NCI-H774 (cell line): ENCODE measurements around the gene RNLS.

Source experiments
- DNase-seq: peaks from one replicate; lab custom pipeline; 2025; lab: John Stamatoyannopoulos, UW

Gene RNLS

DNA sequence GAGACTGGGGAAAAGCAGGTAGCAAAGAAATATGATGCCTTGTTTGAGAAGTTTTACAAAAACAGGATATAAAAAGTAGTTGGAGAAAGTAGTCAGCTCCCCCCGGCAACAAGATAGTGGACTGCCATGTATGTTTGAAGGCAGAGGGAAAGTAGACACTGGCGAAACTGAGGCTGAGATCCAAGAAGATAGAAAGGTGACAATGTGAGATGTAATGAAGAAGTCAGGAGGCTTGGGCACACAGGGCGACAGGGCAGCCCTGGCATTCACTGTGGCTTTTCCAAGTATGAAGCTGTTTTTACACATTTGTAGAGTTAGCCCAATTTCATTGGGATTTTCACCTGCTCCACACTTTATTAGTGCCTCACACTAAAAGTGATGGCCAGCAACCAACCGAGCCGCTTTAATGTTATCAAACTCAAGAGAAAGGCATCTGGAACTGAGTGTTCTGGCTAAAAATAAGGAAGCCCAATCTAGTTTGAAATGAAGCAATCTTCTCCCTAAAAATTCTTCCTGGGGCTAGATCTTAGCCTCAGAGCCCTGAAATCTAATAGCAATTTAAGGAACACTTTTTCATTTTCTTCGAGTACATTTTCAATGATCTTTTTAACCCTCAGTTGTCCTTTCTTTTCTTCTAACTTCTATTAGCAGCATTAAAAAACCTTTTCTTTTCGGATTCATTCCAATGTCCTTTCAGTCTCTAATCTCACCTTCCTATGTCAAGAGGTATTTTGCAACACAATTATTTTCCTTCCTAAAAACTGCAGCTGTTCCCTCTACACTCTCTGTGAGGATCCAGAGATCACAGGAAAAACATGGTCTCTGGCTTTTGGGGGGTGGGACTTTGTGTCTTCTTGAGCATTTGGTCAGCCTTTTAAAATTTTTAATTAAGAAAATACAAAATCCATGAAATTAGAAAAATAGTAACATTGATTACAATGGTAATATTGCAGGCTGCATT, 108.0 kb downstream of the RNLS start:
- DNase-seq: no peak

DNA sequence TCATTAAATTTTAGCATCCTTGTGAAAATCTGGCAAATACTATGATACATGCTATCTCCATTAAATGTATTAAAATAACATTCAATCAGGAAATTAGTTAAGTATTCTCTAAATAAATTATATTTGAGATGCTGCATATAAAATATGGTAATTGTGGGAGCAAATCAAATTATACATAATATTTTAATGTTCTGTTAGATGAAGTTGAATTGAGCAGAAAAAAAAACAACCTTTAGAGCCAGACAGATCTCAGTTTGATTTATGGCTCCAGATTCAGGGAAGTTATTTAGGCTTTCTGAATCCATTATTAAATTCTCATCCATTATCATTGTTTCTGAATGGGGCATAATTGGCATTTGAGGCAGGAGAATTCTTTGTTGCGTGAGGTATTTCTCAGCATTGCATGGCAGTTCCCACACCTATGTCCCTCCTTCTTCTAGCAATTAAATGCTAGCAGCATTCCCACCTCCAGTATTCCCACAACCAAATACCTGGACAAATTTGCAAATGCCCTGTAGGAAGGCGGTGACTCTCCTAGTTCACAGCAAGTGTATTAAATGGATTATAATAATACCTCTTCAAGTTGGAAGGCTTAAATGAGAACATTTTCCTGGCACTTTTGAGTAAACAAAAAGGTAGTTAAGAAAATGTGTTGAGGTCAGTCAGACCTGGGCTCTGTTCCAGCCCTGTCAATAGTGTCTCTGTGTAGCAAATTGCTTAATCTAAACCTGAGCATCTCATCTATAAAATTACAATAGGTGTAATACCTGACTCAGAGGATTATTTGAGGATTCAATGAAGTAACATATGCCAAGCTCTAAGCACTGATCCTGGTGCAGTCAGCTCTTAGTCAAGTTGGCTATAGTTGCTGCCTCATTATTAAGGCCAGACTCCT, 108.9 kb downstream of the RNLS start:
- peak; percentile 49 for DNase-seq

DNA sequence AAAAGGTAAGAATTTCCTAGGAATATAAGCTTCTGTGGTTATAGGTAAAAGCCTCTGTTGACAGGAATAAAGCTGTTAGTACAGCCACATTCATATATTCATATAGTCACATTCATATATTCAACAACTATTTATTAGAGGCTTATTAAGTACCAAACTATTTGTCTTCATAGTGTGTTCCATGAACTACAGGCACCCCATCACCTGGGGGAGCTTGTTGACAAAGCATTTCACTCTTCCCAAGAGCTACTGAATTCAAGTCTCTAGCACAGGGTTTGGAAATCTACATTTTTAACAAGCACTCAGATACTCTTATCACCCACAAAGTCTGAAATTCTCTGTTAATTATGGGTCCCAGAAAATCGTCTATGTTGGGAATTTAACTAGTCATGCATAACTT, 110.6 kb downstream of the RNLS start:
- no peak for DNase-seq

DNA sequence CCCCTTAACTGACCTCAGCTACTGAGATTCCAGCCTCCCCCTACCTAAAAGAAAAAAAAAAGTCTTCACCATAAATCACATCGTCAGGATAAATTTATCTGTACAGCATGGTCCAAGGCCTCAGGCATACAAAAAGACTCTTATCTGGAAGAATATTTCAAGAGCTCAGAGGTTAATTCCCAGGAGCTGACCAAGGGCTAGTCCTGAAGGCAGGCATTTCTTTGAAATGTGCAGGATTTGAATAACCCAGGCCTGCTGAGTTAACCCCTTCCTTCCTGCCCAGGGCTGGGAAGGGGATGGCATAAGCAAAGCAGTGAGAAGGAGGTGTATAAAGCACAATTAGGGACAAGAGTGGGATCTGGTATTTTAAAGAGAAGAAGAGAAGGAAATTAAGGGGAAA, 111.2 kb downstream of the RNLS start:
- DNase-seq: no peak

DNA sequence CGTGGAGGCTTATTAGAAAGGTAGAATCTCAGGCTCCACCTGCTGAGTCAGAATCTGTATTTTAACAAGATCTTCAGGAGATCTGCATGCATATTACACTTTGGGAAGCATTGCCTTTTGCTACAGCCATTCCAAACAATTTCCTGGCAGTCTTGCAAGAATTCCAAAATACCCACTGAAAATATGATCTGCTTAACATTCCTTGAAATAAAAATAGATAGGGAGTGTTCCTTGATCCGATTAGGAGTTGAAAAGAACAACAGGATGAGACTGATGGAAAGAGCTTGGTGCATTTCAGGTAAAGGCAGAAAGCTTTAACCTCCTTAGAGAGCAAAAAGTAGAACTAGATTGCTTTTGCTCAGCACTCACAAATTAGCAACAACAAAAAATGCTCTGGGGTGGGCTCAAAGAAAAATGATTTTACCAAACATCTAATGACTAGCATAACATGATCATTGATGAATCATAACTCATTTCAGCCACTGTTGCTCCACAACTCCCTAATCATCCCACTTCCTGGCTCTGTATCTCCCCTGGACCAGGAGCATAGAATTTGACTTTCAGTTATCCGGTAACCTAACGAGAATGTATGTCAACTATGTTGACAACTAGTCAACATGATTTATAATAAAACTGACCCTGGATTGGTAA, 115.2 kb downstream of the RNLS start:
- no peak for DNase-seq

DNA sequence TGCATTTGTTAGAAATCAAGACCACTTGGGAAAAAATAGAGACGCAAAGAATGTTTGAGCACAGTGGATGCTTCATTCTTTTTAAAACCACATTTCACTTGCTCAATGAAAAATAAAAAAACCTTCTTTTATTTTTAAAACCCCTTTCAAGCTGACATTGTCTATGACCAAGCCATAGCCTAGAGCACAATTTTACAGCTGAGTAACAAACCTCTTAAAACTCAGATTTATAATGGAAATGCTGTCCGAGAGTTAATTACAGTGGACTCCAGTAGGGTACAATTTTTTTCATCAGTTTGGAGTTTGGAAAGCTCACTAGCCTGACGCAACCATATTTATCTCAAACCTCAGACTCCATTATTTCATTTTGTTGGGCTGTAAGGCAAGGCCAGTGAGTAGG, 116.3 kb downstream of the RNLS start:
- no peak for DNase-seq

DNA sequence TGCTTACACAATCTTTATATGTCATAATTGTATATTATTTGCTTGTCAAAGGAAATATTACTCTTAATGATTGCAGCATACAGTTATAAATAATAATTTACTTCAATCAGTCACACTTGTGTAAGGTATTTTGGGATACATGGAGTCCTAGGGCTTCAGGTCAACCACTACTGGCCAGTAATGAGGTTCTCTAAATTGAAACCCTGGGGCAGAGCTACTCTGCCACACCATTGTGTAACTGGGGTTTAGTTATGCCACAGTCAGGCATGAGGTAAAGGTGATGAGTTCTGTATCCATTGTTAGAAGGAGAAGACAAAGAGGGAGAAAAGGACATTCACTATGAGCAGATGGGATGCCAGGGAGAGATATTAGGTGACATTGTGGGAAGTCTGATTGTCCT, 117.4 kb downstream of the RNLS start:
- no peak for DNase-seq

DNA sequence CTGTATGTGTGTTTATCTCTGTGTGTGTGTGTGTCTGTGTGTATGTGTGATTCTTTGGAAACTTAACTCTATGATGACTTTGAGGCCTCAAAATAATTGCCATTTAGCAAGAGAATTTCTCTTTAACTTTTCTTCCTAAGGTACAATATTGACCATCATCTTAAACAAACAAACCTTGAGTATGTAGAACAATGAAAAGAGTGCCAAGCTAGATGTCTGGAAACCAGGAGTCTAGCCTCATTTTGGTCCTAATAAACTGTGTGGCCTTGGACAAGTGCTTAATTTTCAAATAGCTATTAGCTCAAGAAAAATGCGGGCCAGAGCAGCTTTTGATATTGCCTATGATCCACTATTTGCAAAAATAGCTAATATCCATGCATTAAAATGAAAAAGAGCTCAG, 119.3 kb downstream of the RNLS start:
- no peak for DNase-seq

DNA sequence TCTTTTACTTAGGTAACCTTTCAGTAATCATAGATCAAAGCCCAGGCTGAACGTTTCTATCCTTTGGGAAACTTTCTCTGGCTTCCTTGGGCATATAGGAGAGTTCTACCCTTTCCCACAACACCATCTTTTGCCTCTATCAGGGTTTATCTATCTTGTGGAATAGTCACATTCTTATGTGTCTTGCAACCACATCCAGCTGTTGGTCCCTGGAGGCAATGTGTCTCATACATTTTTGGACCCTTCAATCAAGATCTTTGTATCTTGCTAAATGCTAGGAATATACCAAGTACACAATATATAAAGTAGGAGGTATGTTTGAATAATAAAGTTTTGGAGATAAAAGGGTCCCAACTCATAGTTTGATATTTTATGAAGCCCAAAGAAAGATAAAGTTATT, 121.7 kb downstream of the RNLS start:
- DNase-seq: no peak

DNA sequence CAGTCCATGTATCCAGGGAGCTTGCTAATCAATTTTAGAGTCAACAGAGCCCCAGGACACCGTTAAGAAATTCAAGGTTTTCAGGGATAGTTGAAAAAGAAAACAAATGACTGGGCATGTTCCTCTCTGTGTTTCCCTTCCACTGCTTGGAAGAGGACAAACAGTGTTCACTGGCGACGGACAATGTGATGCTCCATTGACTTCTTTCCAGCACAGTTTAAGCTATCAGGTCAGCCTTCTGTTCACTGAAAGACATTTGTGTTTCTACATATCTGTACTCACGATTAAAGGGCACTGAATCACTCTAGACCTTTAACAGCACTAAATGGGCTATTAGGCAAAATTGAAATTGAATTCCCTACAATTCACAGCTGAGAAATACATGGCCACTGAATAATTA, 123.6 kb downstream of the RNLS start:
- no peak for DNase-seq

DNA sequence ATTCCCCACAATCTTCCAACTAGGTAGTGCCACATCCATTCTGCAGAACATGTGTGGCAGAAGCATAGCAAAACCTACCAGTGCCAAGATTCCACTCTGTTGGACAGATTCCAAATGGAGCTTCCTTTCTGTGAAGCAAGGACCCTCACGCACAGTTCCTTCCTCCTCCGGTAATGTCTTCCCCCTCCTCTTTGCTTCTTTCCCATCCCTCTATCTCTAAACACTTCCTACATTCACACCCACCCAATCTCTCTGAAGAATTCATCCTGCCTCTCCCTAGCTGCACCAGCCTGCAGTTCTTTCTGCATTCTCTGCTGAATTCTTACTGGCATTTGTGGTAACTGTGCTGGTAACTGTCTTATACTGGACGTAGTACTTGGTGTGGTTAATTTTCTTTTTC, 124.9 kb downstream of the RNLS start:
- DNase-seq: no peak

DNA sequence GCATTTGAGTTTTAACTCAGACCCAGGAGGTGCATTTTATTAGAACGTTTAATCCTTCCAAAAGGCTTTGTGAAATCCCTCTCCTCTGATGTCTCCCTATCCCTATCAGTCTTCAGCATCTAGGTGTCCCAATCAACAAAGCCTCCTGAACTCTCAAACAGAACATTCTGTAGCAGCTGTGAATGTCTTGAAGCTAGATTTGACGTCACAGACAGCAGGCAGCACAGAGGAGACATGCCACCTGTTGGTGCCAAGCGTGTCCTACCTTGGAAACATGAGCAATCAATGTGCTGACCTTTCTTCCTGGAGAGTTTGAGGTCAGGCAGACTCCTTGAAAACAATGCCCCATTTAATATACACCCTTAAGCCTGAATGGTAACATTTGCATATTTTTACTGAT, 125.5 kb downstream of the RNLS start:
- DNase-seq: no peak

DNA sequence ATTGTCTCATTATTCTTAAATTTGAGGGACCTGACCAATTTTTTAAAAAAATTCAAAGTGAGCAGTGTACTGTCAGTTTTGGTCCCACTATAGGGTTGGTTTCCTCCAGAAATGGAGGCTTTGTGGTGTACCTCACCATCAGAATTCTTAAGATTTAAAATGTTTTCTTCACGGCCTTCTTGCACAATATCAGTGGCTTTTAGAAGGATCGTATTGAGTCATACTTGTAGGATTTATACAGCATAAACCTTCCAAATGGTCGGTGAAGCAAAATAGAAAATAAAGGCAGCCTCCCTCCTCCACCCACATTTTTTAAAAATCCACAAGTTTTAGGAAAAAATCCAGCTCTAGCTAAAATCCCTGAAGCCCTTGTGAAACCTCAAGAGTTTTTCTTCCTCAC, 126.4 kb downstream of the RNLS start:
- no peak for DNase-seq

DNA sequence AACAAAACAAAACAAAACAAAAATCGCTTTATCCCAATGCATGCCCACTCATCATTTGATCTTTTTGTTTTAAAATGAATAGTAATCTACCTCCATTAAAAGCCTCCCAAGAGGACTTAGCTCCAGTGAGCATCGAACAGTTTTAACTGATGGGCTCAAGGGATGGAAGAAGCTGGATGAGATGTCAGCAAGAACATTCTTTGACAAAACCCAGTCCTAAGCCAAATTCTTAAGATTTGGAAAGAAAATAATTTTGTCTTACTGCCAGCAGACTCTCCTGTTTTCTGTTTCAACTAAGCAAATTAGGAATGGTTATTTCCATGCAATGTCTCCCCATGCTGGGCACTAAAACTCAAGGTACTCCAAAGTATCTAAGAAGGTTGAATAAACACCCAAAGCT, 127.3 kb downstream of the RNLS start:
- no peak for DNase-seq

DNA sequence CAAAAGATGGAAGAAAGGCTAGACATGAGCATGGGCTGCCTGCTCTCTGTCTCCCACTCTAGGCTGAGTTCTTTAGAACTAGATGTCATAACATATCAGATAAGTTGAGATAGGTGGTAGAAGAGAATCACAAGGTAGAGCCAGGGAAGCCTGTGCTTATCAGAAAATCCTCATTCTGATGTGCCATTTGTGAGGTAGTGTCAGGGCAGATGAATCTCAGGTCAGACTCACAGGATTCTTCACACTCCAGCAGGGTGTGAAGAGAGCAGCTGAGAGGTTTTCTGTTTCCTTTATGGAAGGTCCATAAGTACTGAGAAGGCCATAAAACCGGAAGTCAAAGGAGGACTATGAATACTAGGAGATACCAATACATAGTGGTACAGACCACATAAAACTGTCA, 132.9 kb downstream of the RNLS start:
- no peak for DNase-seq

DNA sequence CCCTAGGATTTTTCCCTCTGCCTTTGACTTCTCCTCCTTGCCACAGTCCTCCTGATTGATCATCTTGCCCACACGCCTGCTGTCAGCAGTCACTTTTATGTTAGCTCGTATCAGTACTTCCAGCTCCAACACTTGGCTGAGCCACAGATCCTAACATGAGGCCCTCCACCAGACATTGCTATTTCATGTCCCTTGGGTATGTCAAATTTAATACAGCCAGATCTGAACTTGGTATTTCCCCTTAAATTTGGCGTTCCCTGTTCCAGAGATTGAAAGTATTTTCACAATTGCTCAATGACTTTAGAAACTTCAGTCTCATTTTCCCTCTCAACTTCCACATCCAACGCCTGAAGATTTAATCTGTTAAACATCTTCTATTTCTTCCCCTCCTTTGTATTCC, 140.4 kb downstream of the RNLS start:
- DNase-seq: no peak

DNA sequence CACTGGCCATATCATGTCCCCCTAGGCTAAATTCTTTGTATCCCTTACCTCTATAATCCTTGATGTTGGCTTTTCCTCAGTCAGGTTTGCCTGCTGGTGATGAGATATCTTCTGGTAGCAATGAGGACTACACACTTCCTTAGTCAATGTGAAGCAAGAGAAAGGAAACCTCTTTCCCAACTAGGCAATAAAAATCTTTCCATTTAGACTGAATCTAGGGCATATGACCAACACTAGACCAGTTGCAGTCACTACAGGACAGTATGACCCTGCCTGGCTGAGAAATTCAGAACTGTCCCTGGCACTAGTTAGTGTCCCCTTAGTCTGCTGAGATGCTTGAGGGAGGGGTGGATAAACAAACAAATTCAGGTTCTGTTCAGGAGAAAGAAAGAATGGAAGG, 142.6 kb downstream of the RNLS start:
- DNase-seq: no peak

DNA sequence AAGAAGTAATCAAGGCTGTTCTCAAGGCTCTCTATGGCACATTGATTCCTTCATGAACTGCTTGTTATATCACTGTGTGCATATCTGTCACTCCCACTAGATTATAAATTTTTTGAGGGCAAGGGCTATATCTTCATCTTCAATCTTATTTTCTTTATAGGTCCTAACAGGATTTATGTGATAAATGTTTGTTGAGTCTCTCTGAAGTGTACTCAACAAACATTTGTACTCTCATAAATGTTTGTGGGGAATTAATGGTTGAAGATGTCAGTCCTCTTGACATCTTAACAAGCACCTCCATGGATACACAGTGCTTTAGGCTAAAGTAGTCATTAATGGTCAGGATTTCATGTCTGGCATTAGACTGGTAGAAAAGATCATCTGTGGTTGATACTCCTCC, 143.2 kb downstream of the RNLS start:
- DNase-seq: no peak

DNA sequence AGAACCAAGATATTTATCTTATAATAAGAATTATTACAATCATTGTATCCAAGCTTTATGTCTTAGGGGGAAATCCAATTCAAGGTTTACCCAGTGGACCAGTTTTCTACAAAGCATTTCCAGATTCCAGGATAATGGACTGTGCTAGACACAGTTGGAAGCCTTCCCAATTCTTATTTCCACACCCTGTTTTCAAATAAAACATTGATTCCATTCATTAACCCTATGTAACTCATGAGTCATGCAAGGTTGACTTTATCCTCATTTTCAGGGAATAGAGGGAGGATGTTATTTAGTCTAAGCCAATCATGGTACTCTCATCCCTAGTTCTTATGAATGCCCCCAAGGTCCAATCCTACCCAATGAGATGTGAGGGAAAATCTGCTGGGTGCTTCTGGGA, 145.7 kb downstream of the RNLS start:
- no peak for DNase-seq

DNA sequence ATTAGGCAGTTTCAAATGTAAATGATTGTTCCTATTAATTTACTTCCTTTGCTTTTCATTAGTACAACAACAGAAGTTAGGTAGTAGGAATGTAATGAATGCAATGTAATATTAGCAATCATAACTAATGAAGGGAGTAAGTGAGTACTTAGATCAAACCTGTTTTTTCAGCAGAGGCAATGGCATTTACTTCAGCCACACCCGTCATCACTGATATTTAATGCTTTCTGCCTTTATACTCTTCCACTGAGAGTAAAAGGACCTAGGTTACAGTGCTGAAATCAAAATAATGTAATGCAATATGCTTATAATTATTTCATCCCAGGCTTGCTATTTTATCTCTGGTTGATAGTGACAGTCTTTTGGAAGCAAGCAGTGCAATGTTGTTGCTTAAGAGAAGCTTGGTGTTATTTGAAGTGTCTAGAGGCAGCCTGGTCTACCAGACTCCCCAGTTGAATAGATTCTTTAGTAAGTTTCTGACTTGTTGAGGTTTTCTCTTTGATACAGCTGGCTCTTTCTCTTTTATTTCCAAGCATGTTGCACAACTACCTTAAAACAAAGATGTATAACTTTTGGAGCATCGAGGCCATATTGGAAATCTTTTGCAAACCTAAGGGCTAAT, 149.4 kb downstream of the RNLS start:
- no peak for DNase-seq

DNA sequence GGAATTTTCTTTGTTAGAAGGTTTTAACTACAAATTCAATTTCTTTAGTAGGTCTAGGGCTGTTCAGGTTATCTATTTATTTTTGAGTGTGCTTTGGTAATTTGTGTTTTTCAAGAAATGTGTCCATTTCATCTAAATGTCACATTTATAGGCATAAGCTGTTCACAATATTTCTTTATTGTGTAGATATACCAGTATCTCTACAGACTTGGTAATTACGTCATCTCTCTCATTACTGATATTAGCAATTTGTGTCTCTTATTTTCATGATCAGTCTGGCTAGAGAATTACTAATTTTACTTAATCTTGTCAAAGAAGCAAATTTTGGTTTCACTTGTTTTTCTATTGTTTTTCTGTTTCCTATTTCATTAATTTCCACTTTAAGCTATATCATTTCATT, 152.0 kb downstream of the RNLS start:
- DNase-seq: no peak

DNA sequence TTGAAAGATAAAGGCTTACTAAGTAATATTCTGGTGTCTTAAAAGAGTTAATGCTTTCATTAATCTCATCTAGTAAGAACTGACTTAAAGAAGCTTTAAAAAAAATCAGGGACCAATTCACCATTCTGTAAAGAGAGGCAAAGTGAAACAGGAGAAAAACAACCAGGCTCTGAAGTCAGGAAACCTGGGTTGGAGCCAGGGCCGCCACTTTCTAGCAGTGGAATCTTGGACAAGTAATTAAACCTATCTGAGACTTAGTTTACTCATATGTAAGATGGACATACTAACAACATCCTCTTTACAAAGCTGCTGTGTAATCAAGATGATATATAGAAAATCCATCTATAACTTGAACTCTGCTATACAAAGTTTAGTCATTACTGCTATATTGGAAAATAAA, 154.1 kb downstream of the RNLS start:
- no peak for DNase-seq
